Measurements from ENCODE around the gene RNU6-1. TPM values are rescaled to one million over a fixed set of nuclear protein-coding genes. Genes with fewer than 3 reads are reported as not detected.

The RNU6-1 gene
- total and polyA plus RNA-seq, 2 experiments from 2014 or later = not detected

DNA sequence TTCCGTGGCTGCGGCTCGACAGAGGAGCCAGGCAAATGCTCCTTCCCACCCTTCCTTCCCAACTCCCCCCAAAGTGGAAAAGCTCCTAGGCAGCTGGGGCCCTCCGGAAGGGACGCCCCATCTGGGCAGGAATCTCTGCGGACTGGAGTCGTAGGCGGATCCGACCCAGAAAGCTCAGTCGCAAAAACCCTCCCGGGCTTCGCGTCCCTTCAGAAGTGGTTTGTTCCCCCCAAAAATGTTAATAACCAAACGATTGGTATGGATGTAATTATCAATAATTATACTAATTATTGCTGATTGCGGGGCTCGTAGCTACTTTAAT lies 3.8 kb downstream of the RNU6-1 start:
- no peaks in the 10 kb centered on the region for H4K20me1 ChIP-seq (ENCODE audit: insufficient read depth)
- peak overlapping the region; percentile 44 for H3K9ac ChIP-seq
- peaks cover 46% of the 10 kb centered on the region for H3K27me3 ChIP-seq (replicated peaks; ENCODE audit: insufficient read depth)
- WGBS, 2 experiments (ENCODE audit: low coverage in 1 of 2, low lambda C conversion rate in 2 of 2, missing lambda C conversion rate in 2 of 2) = 1% methylated on average over 16 of the region's 16 CpGs
- TF ChIP-seq EZH2 (IDR thresholded peaks at IDR 0.05; ENCODE audit: insufficient read depth, poor library complexity, severe bottlenecking) (no peak), EZH2phosphoT487 (IDR thresholded peaks at IDR 0.05; ENCODE audit: insufficient read depth, low read depth) (no peak)
- H3K79me2 ChIP-seq (ENCODE audit: insufficient read depth) = no peaks in the 10 kb centered on the region
- in situ Hi-C loops (cut with MboI) = loop anchor here (10.0 kb wide), 2 partner anchors 331 to 891 kb away; no protein-coding TSS in a partner anchor
- DNase-seq = peak; percentile 50
- peak overlapping the region; percentile 66 for H3K4me3 ChIP-seq
- peaks cover 3% of the 10 kb centered on the region; the same call in 1 of the 2 replicates for H3F3A ChIP-seq (ENCODE audit: insufficient read depth)
- H3K36me3 ChIP-seq (ENCODE audit: low read depth) = no peaks in the 10 kb centered on the region
- H3K27ac ChIP-seq = no peak overlapping the region
- peak overlapping the region; percentile 79 for H3K4me2 ChIP-seq (ENCODE audit: unreplicated experiment)
- no peaks in the 10 kb centered on the region for H3K9me3 ChIP-seq (ENCODE audit: low read depth)
- peak overlapping the region; percentile 72 for H2AFZ ChIP-seq
- no peaks in the 10 kb centered on the region for H3K9me2 ChIP-seq (ENCODE audit: insufficient read depth)
- H3K4me1 ChIP-seq (ENCODE audit: insufficient read depth) = no peaks in the 10 kb centered on the region

- Histone ChIP-seq H3K9ac (peak overlapping the region; percentile 44), H3K27me3 (replicated peaks; ENCODE audit: insufficient read depth) (peaks cover 52% of the 10 kb centered on the region), H3F3A (ENCODE audit: insufficient read depth) (peaks cover 3% of the 10 kb centered on the region; the same call in 1 of the 2 replicates), H3K36me3 (ENCODE audit: low read depth) (no peaks in the 10 kb centered on the region), H3K27ac (no peak overlapping the region), H3K9me2 (ENCODE audit: insufficient read depth) (no peaks in the 10 kb centered on the region), H3K9me3 (ENCODE audit: low read depth) (no peaks in the 10 kb centered on the region), H3K4me3 (peak overlapping the region; percentile 66), H2AFZ (peak overlapping the region; percentile 72), H3K4me1 (ENCODE audit: insufficient read depth) (no peaks in the 10 kb centered on the region), H4K20me1 (ENCODE audit: insufficient read depth) (no peaks in the 10 kb centered on the region), H3K4me2 (ENCODE audit: unreplicated experiment) (peak overlapping the region; percentile 79), H3K79me2 (ENCODE audit: insufficient read depth) (no peaks in the 10 kb centered on the region)
- in situ Hi-C loops (cut with MboI) = loop anchor here (10.0 kb wide), 2 partner anchors 331 to 891 kb away; no protein-coding TSS in a partner anchor
- TF ChIP-seq EZH2phosphoT487 (IDR thresholded peaks at IDR 0.05; ENCODE audit: insufficient read depth, low read depth) = peak; percentile 74; the same call in 1 of the 2 replicates
- peak; percentile 83 for TF ChIP-seq EZH2 (IDR thresholded peaks at IDR 0.05; ENCODE audit: insufficient read depth, poor library complexity, severe bottlenecking)
- no peak for DNase-seq
- WGBS, 2 experiments (ENCODE audit: low coverage in 1 of 2, low lambda C conversion rate in 2 of 2, missing lambda C conversion rate in 2 of 2) = 8 to 12% methylated on average over 57 to 59 of the region's 59 CpGs
Observed at GRCh38 chr15:67835297-67836133, 4.3 kb downstream of the RNU6-1 start.

- peaks cover 60% of the 10 kb centered on the region for H3K27me3 ChIP-seq (replicated peaks; ENCODE audit: insufficient read depth)
- H3K9me3 ChIP-seq (ENCODE audit: low read depth) = no peaks in the 10 kb centered on the region
- no peaks in the 10 kb centered on the region for H3K79me2 ChIP-seq (ENCODE audit: insufficient read depth)
- H3K4me1 ChIP-seq (ENCODE audit: insufficient read depth) = no peaks in the 10 kb centered on the region
- H3K27ac ChIP-seq = no peak overlapping the region
- DNase-seq = no peak
- H3K4me2 ChIP-seq (ENCODE audit: unreplicated experiment) = peak overlapping the region; percentile 47
- WGBS, 2 experiments (ENCODE audit: low coverage in 1 of 2, low lambda C conversion rate in 2 of 2, missing lambda C conversion rate in 2 of 2) = 2 to 3% methylated on average over 54 to 59 of the region's 59 CpGs
- H4K20me1 ChIP-seq (ENCODE audit: insufficient read depth) = no peaks in the 10 kb centered on the region
- TF ChIP-seq EZH2 (IDR thresholded peaks at IDR 0.05; ENCODE audit: insufficient read depth, poor library complexity, severe bottlenecking) = peak; percentile 89
- no peak for TF ChIP-seq EZH2phosphoT487 (IDR thresholded peaks at IDR 0.05; ENCODE audit: insufficient read depth, low read depth)
- no peak overlapping the region; the same call in 1 of the 2 replicates for H2AFZ ChIP-seq
- no peaks in the 10 kb centered on the region for H3K9me2 ChIP-seq (ENCODE audit: insufficient read depth)
- H3K4me3 ChIP-seq = peak overlapping the region; percentile 31
- no peak overlapping the region for H3K9ac ChIP-seq
- peaks cover 3% of the 10 kb centered on the region; the same call in 1 of the 2 replicates for H3F3A ChIP-seq (ENCODE audit: insufficient read depth)
- no peaks in the 10 kb centered on the region for H3K36me3 ChIP-seq (ENCODE audit: low read depth)
- in situ Hi-C loops (cut with MboI) = loop anchor here (10.0 kb wide), 2 partner anchors 330 to 890 kb away; no protein-coding TSS in a partner anchor
Observed at GRCh38 chr15:67834581-67835296, 5.1 kb downstream of the RNU6-1 start.
